HEK293 (cell line): ENCODE data around the gene SH3TC1.

Experiments used
- ATF2 ChIP-seq: fragments of 450-650 bp; formaldehyde crosslinking; IDR thresholded peaks from 2 replicates; pipeline ENCODE4 v1.5.1; 2016; ENCODE audit warnings: missing biosample characterization, missing genetic modification characterization, low read depth
- MZF1 ChIP-seq: fragments of 450-650 bp; formaldehyde crosslinking; IDR thresholded peaks from 2 replicates; pipeline ENCODE4 v1.5.1; 2017; ENCODE audit warnings: missing biosample characterization, missing genetic modification characterization, borderline replicate concordance
- ZBTB20 ChIP-seq: fragments of 450-650 bp; formaldehyde crosslinking; IDR thresholded peaks from 2 replicates; pipeline ENCODE4 v1.5.1; 2016; ENCODE audit warnings: missing biosample characterization, missing genetic modification characterization
- ZBTB7A ChIP-seq: fragments of 450-650 bp; formaldehyde crosslinking; IDR thresholded peaks from 2 replicates; pipeline ENCODE4 v1.5.1; 2016; ENCODE audit warnings: low read depth, missing biosample characterization, missing genetic modification characterization
- ZFP69B ChIP-seq: fragments of 450-650 bp; formaldehyde crosslinking; IDR thresholded peaks from 2 replicates; pipeline ENCODE4 v1.5.1; 2016; ENCODE audit warnings: missing biosample characterization, missing genetic modification characterization
- ZNF121 ChIP-seq: fragments of 450-650 bp; formaldehyde crosslinking; IDR thresholded peaks from 2 replicates; pipeline ENCODE4 v1.5.1; 2016; ENCODE audit warnings: missing biosample characterization, missing genetic modification characterization
- ZNF174 ChIP-seq: fragments of 450-650 bp; formaldehyde crosslinking; IDR thresholded peaks from 2 replicates; pipeline ENCODE4 v1.5.0; 2017; ENCODE audit warnings: missing biosample characterization, mild to moderate bottlenecking, missing genetic modification characterization
- TF ChIP-seq, protein P1 (sequence below): fragments of 450-650 bp; formaldehyde crosslinking; IDR thresholded peaks from 2 replicates; pipeline ENCODE4 v1.5.1; 2016; ENCODE audit warnings: missing biosample characterization, missing genetic modification characterization
- TF ChIP-seq, protein P2 (sequence below): fragments of 450-650 bp; formaldehyde crosslinking; IDR thresholded peaks from 2 replicates; pipeline ENCODE4 v1.5.1; 2017; ENCODE audit warnings: missing biosample characterization, mild to moderate bottlenecking, missing genetic modification characterization, moderate library complexity
- TF ChIP-seq, protein P3 (sequence below): fragments of 450-650 bp; formaldehyde crosslinking; IDR thresholded peaks from 2 replicates; pipeline ENCODE4 v1.5.1; 2016; ENCODE audit warnings: missing biosample characterization, missing genetic modification characterization

DNA sequence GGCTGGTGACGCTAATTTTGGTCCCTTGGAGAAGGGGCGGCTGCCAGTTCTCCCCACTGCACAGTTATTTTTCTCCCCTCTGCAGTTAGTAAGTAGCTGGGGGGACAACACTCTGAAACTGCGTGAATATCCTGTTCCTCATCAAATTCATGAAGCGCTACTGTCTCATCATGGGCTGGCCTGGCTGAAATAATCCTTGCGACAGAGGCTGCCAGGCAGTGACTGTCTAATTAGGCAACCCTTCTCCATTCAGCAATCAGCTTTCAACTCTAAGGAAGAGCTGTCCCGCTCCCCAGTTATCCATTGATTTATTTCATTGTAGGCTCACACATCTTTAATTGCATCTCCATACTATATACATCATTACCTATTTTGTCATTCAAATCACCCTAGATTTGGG is 8.2 kb downstream of the SH3TC1 start:
- no peak for TF ChIP-seq ZNF174
- TF ChIP-seq ZFP69B (tag by site-specific recombination), result no peak
- TF ChIP-seq, protein P1, sequence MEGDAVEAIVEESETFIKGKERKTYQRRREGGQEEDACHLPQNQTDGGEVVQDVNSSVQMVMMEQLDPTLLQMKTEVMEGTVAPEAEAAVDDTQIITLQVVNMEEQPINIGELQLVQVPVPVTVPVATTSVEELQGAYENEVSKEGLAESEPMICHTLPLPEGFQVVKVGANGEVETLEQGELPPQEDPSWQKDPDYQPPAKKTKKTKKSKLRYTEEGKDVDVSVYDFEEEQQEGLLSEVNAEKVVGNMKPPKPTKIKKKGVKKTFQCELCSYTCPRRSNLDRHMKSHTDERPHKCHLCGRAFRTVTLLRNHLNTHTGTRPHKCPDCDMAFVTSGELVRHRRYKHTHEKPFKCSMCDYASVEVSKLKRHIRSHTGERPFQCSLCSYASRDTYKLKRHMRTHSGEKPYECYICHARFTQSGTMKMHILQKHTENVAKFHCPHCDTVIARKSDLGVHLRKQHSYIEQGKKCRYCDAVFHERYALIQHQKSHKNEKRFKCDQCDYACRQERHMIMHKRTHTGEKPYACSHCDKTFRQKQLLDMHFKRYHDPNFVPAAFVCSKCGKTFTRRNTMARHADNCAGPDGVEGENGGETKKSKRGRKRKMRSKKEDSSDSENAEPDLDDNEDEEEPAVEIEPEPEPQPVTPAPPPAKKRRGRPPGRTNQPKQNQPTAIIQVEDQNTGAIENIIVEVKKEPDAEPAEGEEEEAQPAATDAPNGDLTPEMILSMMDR (tag by site-specific recombination), result no peak
- TF ChIP-seq, protein P2, sequence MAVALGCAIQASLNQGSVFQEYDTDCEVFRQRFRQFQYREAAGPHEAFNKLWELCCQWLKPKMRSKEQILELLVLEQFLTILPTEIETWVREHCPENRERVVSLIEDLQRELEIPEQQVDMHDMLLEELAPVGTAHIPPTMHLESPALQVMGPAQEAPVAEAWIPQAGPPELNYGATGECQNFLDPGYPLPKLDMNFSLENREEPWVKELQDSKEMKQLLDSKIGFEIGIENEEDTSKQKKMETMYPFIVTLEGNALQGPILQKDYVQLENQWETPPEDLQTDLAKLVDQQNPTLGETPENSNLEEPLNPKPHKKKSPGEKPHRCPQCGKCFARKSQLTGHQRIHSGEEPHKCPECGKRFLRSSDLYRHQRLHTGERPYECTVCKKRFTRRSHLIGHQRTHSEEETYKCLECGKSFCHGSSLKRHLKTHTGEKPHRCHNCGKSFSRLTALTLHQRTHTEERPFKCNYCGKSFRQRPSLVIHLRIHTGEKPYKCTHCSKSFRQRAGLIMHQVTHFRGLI, result no peak
- no peak for TF ChIP-seq ATF2 (tag by site-specific recombination)
- no peak for TF ChIP-seq ZBTB7A (tag by site-specific recombination)
- TF ChIP-seq, protein P3, sequence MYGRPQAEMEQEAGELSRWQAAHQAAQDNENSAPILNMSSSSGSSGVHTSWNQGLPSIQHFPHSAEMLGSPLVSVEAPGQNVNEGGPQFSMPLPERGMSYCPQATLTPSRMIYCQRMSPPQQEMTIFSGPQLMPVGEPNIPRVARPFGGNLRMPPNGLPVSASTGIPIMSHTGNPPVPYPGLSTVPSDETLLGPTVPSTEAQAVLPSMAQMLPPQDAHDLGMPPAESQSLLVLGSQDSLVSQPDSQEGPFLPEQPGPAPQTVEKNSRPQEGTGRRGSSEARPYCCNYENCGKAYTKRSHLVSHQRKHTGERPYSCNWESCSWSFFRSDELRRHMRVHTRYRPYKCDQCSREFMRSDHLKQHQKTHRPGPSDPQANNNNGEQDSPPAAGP, result no peak
- TF ChIP-seq ZBTB20 (tag by site-specific recombination), result no peak
- TF ChIP-seq MZF1 (tag by site-specific recombination), result no peak
- no peak for TF ChIP-seq ZNF121 (tag by site-specific recombination)
